HG03103 (cell line): Measurements from ENCODE around the gene APOA4.
"Not testable (repeated sequence)": the region's sequence is repeated elsewhere in the genome, so short reads cannot be mapped to it uniquely, and the experiment has no call there.

Source experiments
- ATAC-seq: cut with Tn5 transposase; IDR thresholded peaks from one replicate; pipeline ENCODE4 v1.9.1; 2021; ENCODE audit warnings: low read depth; ENCODE audit not compliant: unreplicated experiment

The APOA4 gene

GRCh38 chr11:116807601-116808261 is 15.4 kb downstream of the APOA4 start:
- no peak for ATAC-seq

- ATAC-seq, result no peak
Observed at GRCh38 chr11:116804001-116804400, 19.1 kb downstream of the APOA4 start.

- not testable (repeated sequence) for ATAC-seq
Observed at GRCh38 chr11:116801662-116802061, 21.4 kb downstream of the APOA4 start.

GRCh38 chr11:116800610-116801009 is 22.5 kb downstream of the APOA4 start:
- ATAC-seq, result no peak

- ATAC-seq, result no peak
Observed at GRCh38 chr11:116798368-116798767, 24.7 kb downstream of the APOA4 start.

GRCh38 chr11:116797816-116798215 is 25.3 kb downstream of the APOA4 start:
- no peak for ATAC-seq

GRCh38 chr11:116796548-116796947 is 26.6 kb downstream of the APOA4 start:
- no peak for ATAC-seq

GRCh38 chr11:116794851-116795250 is 28.3 kb downstream of the APOA4 start:
- ATAC-seq, result no peak

- no peak for ATAC-seq
Observed at GRCh38 chr11:116793772-116794097, 29.4 kb downstream of the APOA4 start.

- ATAC-seq, result no peak
Observed at GRCh38 chr11:116792869-116793771, 30.0 kb downstream of the APOA4 start.

- ATAC-seq, result no peak
Observed at GRCh38 chr11:116792144-116792868, 30.8 kb downstream of the APOA4 start.

GRCh38 chr11:116791813-116792143 is 31.3 kb downstream of the APOA4 start, which contains the start of gene APOA5:
Gene APOA5, minus strand, starts transcription at chr11:116791879. Its CDS starts 19 bp downstream, at chr11:116791860.
- ATAC-seq, result no peak

GRCh38 chr11:116791002-116791812 is 31.9 kb downstream of the APOA4 start:
- ATAC-seq, result no peak

GRCh38 chr11:116790167-116791001 is 32.7 kb downstream of the APOA4 start:
- no peak for ATAC-seq

GRCh38 chr11:116788975-116789374 is 34.1 kb downstream of the APOA4 start:
- no peak for ATAC-seq

- no peak for ATAC-seq
Observed at GRCh38 chr11:116788534-116788933, 34.6 kb downstream of the APOA4 start.

- peak; percentile 84 for ATAC-seq
Observed at GRCh38 chr11:116787786-116788486, 35.2 kb downstream of the APOA4 start, which contains the start of gene ZPR1. Gene ZPR1, minus strand, starts transcription at chr11:116788023. Its CDS starts 33 bp downstream, at chr11:116787990.

- peak; percentile 7 for ATAC-seq
Observed at GRCh38 chr11:116787436-116787785, 35.7 kb downstream of the APOA4 start.

- no peak for ATAC-seq
Observed at GRCh38 chr11:116786966-116787365, 36.1 kb downstream of the APOA4 start.
